Renal cortical epithelial cell (primary cell): ENCODE measurements around the gene WDR12. TPM values are rescaled to one million over a fixed set of nuclear protein-coding genes. Genes with fewer than 3 reads are reported as not detected.

ENCODE experiments used
- total RNA-seq: library from RNA; depleted of rRNA; stranded (reverse); fragments of >200 nt; gene quantifications from 2 replicates; pipeline ENCODE4 v1.2.3, GENCODE V29; 2014

Gene WDR12
- total RNA-seq, 1 donor from 2014 or later, result 41.1 TPM

Other genes starting within 250 kb of the WDR12 start
- 3.3 and 6.5 TPM in 2 replicates for gene ICA1L, start 39.9 kb downstream of the WDR12 start, total RNA-seq
- 3.3 and 9.2 TPM in 2 replicates for gene CARF, start 602 bp upstream of the WDR12 start, total RNA-seq
- 55.0 and 108 TPM in 2 replicates for gene NBEAL1, start 103.2 kb upstream of the WDR12 start, total RNA-seq